ENCODE data around the gene EPHA6. TPM values are rescaled to one million over a fixed set of nuclear protein-coding genes. Genes with fewer than 3 reads are reported as not detected.

The EPHA6 gene
- total and polyA plus RNA-seq, 10 of the 15 experiments (the other 5 are each of a cell fraction or from before 2014, with no cell fraction given) = not detected

GRCh38 chr3:96796101-96796500 lies 18.3 kb upstream of the EPHA6 start:
- Histone ChIP-seq H2AFZ (ENCODE audit: control insufficient read depth, low read depth, low read length) (no peak overlapping the region), H3K79me2 (ENCODE audit: control insufficient read depth, insufficient read depth, low read length) (no peaks in the 10 kb centered on the region), H3K4me1 (ENCODE audit: control insufficient read depth, insufficient read depth, low read length) (no peaks in the 10 kb centered on the region), H3K4me2 (ENCODE audit: control insufficient read depth, insufficient read depth) (no peak overlapping the region), H4K20me1 (ENCODE audit: control insufficient read depth, insufficient read depth) (no peaks in the 10 kb centered on the region), H3K36me3 (ENCODE audit: control insufficient read depth in 2 of 2, insufficient read depth in 2 of 2, low read length in 1 of 2) (no peaks in the 10 kb centered on the region), H3K27ac (ENCODE audit: control insufficient read depth, insufficient read depth) (no peak overlapping the region), H3K9me3 (replicated peaks; ENCODE audit: control insufficient read depth, insufficient read depth, low read length) (no peaks in the 10 kb centered on the region), H3K9ac (ENCODE audit: control insufficient read depth, insufficient read depth, low read length) (no peak overlapping the region), H3K4me3 (no peak overlapping the region), H3K27me3 (replicated peaks in 1 of 2; ENCODE audit: control insufficient read depth in 2 of 2, insufficient read depth in 2 of 2, low read length in 1 of 2) (no peaks in the 10 kb centered on the region)
- ATAC-seq (no peak), FAIRE-seq (no peak), DNase-seq (ENCODE audit: low read depth, low spot score) (no peak)
- BruUV-seq (replicated peaks) = no TSS peak
- CTCF ChIA-PET = no interaction called here
- in situ Hi-C loops (cut with MboI) = no loop called here
- SMC1A ChIA-PET (ENCODE audit: uncharacterized antibody, unreplicated experiment) = no interaction called here
- RAD21 ChIA-PET (ENCODE audit: unreplicated experiment) = no interaction called here
- WGBS (ENCODE audit: insufficient coverage, insufficient replicate concordance, low lambda C conversion rate, missing lambda C conversion rate) = 9% methylated on average over 5 of the region's 5 CpGs
- POLR2A ChIA-PET = interaction anchor here (0.7 kb wide), 1 partner anchor 1795 kb away, joined by 3 read pairs; no protein-coding TSS in a partner anchor
- intact Hi-C loops (cut with micrococcal nuclease; ENCODE audit: unreplicated experiment) = no loop called here
- TF ChIP-seq E2F4 (IDR thresholded peaks at IDR 0.05; ENCODE audit: low read depth, low read length) = no peak
- TF ChIP-seq ATF2 (IDR thresholded peaks at IDR 0.05; ENCODE audit: low read length) = no peak
- no peak for TF ChIP-seq NBN (IDR thresholded peaks at IDR 0.05)
- no peak for TF ChIP-seq WRNIP1 (IDR thresholded peaks at IDR 0.05; ENCODE audit: borderline replicate concordance, low read depth, low read length)
- no peak for TF ChIP-seq MAX (IDR thresholded peaks at IDR 0.05; ENCODE audit: low read depth, low read length)
- no peak for TF ChIP-seq IRF3 (IDR thresholded peaks at IDR 0.05)
- TF ChIP-seq BCL11A (IDR thresholded peaks at IDR 0.05; ENCODE audit: low read depth, low read length) = no peak
- TF ChIP-seq CBX3 (IDR thresholded peaks at IDR 0.05; ENCODE audit: borderline replicate concordance, low read depth) = no peak
- TF ChIP-seq ATF7 (IDR thresholded peaks at IDR 0.05; ENCODE audit: low read depth) = no peak
- TF ChIP-seq LARP7 (IDR thresholded peaks at IDR 0.05) = no peak
- no peak for TF ChIP-seq IRF4 (IDR thresholded peaks at IDR 0.05; ENCODE audit: low read depth, low read length)
- TF ChIP-seq HDAC6 (IDR thresholded peaks at IDR 0.05; ENCODE audit: unreplicated experiment) = no peak
- no peak for TF ChIP-seq EP300 (IDR thresholded peaks at IDR 0.05; ENCODE audit: borderline replicate concordance in 1 of 2, control insufficient read depth in 1 of 2, low read depth in 2 of 2, low read length in 2 of 2)
- TF ChIP-seq CHD1 (IDR thresholded peaks at IDR 0.05; ENCODE audit: low read depth, low read length) = no peak
- TF ChIP-seq MEF2A (IDR thresholded peaks at IDR 0.05; ENCODE audit: insufficient read depth, low read depth, low read length) = no peak
- no peak for TF ChIP-seq SUPT20H (IDR thresholded peaks at IDR 0.05; ENCODE audit: borderline replicate concordance, control insufficient read depth, low read depth, low read length)
- no peak for TF ChIP-seq RAD21 (IDR thresholded peaks at IDR 0.05; ENCODE audit: insufficient read depth, low read depth, low read length)
- no peak for TF ChIP-seq ZBTB33 (IDR thresholded peaks at IDR 0.05)
- TF ChIP-seq SP1 (IDR thresholded peaks at IDR 0.05; ENCODE audit: low read depth, low read length) = no peak

Data from GM12878 (cell line).